DND-41 (cell line): ENCODE measurements around the gene GIPC3.
A peak's percentile ranks its signal among the peaks of the same experiment; 100 is the strongest.
"Not testable (repeated sequence)": the region's sequence is repeated elsewhere in the genome, so short reads cannot be mapped to it uniquely, and the experiment has no call there.

Source experiments
- ATAC-seq: fragments of 200-7000 bp; cut with Tn5 transposase; 3 replicates; pipeline ENCODE4 v1.9.1; 2021; ENCODE audit warnings: low read depth; ENCODE audit not compliant: insufficient read depth
- DNase-seq: peaks from one replicate; pipeline ENCODE4 v3.0.0-alpha.2; 2020
- H2AFZ ChIP-seq: 2 replicates; pipeline ENCODE4 v1.6.0; 2012; ENCODE audit warnings: low read depth, low read length
- H3K27ac ChIP-seq: 2 replicates; pipeline ENCODE4 v1.5.1; 2012; ENCODE audit warnings: low read length, inconsistent platforms
- H3K27me3 ChIP-seq: fragments of 200-600 bp; sonication (generic); 2 replicates; pipeline ENCODE4 v1.6.0; 2012; ENCODE audit warnings: low read length, mild to moderate bottlenecking, inconsistent platforms; ENCODE audit not compliant: insufficient read depth, poor library complexity
- H3K36me3 ChIP-seq: 2 replicates; pipeline ENCODE4 v1.5.1; 2012; ENCODE audit warnings: low read length, inconsistent platforms; ENCODE audit not compliant: insufficient read depth
- H3K4me1 ChIP-seq: 2 replicates; pipeline ENCODE4 v1.5.1; 2012; ENCODE audit warnings: mild to moderate bottlenecking, low read length; ENCODE audit not compliant: insufficient read depth
- H3K4me2 ChIP-seq: 2 replicates; pipeline ENCODE4 v1.6.0; 2012; ENCODE audit warnings: mild to moderate bottlenecking, moderate library complexity, low read length, inconsistent platforms; ENCODE audit not compliant: insufficient read depth
- H3K4me3 ChIP-seq, 2 experiments: fragments of 200-600 bp in 1 of 2; shearing (Covaris generic) in 1 of 2; 2 replicates each; pipeline ENCODE4 v1.5.1; 2012 to 2016; ENCODE audit warnings: inconsistent platforms in 2 of 2, low read length in 2 of 2, mild to moderate bottlenecking in 2 of 2, low read depth in 1 of 2, moderate library complexity in 1 of 2
- H3K79me2 ChIP-seq: 2 replicates; pipeline ENCODE4 v1.6.0; 2012; ENCODE audit warnings: low read length, inconsistent platforms; ENCODE audit not compliant: insufficient read depth
- H3K9ac ChIP-seq: 2 replicates; pipeline ENCODE4 v1.6.0; 2012; ENCODE audit warnings: low read depth, mild to moderate bottlenecking, inconsistent platforms, low read length, moderate library complexity
- H3K9me3 ChIP-seq: 2 replicates; pipeline ENCODE4 v1.5.1; 2012; ENCODE audit warnings: low read length, moderate library complexity, mild to moderate bottlenecking, inconsistent platforms; ENCODE audit not compliant: insufficient read depth, severe bottlenecking
- H4K20me1 ChIP-seq: 2 replicates; pipeline ENCODE4 v1.6.0; 2012; ENCODE audit warnings: low read length; ENCODE audit not compliant: insufficient read depth
- EZH2 ChIP-seq: IDR thresholded peaks from 3 replicates; pipeline ENCODE4 v1.6.1; 2012; ENCODE audit warnings: borderline replicate concordance, low read depth, mild to moderate bottlenecking, moderate library complexity, low read length, inconsistent platforms; ENCODE audit not compliant: severe bottlenecking
- TF ChIP-seq, protein P1 (sequence below): IDR thresholded peaks from 2 replicates; pipeline ENCODE4 v1.5.1; 2012; ENCODE audit warnings: borderline replicate concordance, low read length, moderate library complexity, mild to moderate bottlenecking; ENCODE audit not compliant: poor library complexity, severe bottlenecking; ENCODE audit errors: extremely low read depth

Gene GIPC3

DNA sequence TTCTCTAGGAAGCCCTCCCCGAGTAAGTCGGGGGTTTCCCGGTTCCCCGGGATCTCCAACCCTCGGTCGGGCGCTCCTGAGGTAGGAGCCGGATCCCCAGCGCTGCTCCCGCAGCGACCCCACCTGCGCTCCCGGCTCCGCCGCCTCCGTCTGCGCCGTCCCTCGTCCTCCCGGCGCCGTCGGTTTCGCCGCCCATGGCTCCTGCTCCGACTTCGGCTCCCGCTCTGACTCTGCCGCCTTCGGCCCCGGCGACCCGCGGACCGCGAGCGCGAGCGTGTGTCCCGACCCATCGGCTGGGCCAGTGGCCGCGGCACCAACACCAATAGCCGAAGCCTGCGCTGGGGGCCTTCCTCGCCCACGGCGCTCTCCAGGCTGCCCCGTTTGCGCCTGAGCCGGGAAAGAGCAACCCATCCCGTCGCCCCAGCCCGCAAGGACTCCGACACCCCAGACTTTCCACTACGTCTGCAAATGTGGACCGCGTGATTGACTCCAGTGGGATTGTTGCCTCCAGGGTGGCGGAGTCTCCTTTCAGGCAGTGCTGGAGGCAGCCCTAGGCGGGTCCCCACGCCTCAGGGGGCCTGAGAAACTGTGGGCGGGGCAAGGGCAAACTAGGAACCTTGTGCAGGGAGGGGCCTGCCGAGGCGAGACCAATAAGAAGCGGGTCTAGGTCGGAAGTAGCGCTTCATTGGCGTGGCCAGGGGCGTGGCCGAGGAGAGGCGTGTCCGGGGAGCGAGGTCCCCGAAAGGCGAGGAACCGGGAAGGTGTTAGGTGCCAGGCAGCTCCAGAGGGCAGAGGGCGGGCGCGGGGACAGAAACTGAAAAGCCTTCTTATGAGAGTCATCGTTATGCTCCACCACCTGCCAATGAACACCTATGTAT is 41.4 kb downstream of the GIPC3 start, which contains the start of gene CACTIN:
TSS of gene CACTIN (minus strand) at position 318 of the 878 bp plus-strand sequence. CDS start at position 290, 28 bp downstream.
- Histone ChIP-seq H3K27me3 (no peaks in the 10 kb centered on the region), H3K4me3 (peak within 1 kb of the TSS; percentile 99), H2AFZ (peak within 1 kb of the TSS; percentile 91), H3K4me2 (peak within 1 kb of the TSS; percentile 94), H3K36me3 (peaks cover 33% of the 10 kb centered on the region), H3K4me1 (peaks cover 35% of the 10 kb centered on the region), H3K9me3 (no peaks in the 10 kb centered on the region), H3K27ac (peak within 1 kb of the TSS; percentile 98), H3K79me2 (peaks cover 31% of the 10 kb centered on the region), H3K9ac (peak within 1 kb of the TSS; percentile 77), H4K20me1 (peaks cover 27% of the 10 kb centered on the region)
- peak; percentile 99 for DNase-seq
- TF ChIP-seq EZH2, result no peak
- TF ChIP-seq, protein P1, sequence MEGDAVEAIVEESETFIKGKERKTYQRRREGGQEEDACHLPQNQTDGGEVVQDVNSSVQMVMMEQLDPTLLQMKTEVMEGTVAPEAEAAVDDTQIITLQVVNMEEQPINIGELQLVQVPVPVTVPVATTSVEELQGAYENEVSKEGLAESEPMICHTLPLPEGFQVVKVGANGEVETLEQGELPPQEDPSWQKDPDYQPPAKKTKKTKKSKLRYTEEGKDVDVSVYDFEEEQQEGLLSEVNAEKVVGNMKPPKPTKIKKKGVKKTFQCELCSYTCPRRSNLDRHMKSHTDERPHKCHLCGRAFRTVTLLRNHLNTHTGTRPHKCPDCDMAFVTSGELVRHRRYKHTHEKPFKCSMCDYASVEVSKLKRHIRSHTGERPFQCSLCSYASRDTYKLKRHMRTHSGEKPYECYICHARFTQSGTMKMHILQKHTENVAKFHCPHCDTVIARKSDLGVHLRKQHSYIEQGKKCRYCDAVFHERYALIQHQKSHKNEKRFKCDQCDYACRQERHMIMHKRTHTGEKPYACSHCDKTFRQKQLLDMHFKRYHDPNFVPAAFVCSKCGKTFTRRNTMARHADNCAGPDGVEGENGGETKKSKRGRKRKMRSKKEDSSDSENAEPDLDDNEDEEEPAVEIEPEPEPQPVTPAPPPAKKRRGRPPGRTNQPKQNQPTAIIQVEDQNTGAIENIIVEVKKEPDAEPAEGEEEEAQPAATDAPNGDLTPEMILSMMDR, result peak; percentile 17
- ATAC-seq, result peak; percentile 96

DNA sequence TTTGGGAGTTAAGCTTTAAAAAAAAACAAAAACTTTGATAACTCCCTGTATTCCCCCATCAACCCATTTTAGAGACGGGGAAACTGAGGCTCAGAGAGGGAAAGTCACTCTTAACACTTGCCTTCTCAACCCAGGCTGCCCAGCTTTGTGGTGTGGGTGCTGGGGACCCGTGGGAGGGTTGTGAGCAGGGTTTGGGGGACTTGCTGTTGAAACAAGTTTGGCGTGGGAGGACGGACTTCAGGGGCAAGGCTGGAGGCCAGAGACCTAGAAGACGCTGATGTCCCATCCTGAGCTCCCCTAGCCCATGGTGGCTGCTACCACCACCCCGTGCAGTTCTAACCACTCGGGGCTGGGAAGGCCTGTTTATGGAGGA is 42.1 kb downstream of the GIPC3 start:
- H3K9ac ChIP-seq, result peak overlapping the region; percentile 2; the same call in 1 of the 2 replicates
- H3K36me3 ChIP-seq, result peaks cover 31% of the 10 kb centered on the region
- H3K27ac ChIP-seq, result peak overlapping the region; percentile 13; the same call in 1 of the 2 replicates
- H2AFZ ChIP-seq, result peak overlapping the region; percentile 36
- TF ChIP-seq, protein P1, result no peak
- TF ChIP-seq EZH2, result no peak
- ATAC-seq, result no peak
- peak overlapping the region in 1 of 2 experiments; percentile 38; a peak in 2 of 4 replicates for H3K4me3 ChIP-seq
- peak overlapping the region; percentile 94 for H3K4me2 ChIP-seq
- peaks cover 27% of the 10 kb centered on the region for H4K20me1 ChIP-seq
- peaks cover 35% of the 10 kb centered on the region for H3K4me1 ChIP-seq
- H3K9me3 ChIP-seq, result no peaks in the 10 kb centered on the region
- peaks cover 29% of the 10 kb centered on the region for H3K79me2 ChIP-seq
- DNase-seq, result no peak
- no peaks in the 10 kb centered on the region for H3K27me3 ChIP-seq

DNA sequence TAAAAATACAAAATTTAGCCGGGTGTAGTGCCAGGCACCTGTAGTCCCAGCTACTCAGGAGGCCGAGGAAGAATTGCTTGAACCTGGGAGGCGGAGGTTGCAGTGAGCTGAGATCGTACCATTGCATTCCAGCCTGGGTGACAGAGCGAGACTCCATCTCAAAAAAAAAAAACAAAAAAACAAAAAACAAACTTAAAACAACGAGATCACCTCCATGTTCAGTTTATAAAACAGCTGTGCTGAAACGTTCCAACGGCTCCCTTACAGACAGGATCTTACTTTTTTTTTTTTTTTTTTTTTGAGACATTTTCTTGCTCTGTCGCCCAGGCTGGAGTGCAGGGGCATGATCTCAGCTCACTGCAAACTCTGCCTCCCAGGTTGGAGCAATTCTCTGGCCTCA is 43.5 kb downstream of the GIPC3 start:
- not testable (repeated sequence) for H3K4me3 ChIP-seq, H2AFZ ChIP-seq, H3K27me3 ChIP-seq, H3K9ac ChIP-seq, ATAC-seq, H3K4me2 ChIP-seq, H3K27ac ChIP-seq, H3K9me3 ChIP-seq, DNase-seq
- Histone ChIP-seq H3K79me2 (peaks cover 29% of the 10 kb centered on the region), H4K20me1 (peaks cover 24% of the 10 kb centered on the region), H3K36me3 (peaks cover 27% of the 10 kb centered on the region), H3K4me1 (peaks cover 33% of the 10 kb centered on the region)

DNA sequence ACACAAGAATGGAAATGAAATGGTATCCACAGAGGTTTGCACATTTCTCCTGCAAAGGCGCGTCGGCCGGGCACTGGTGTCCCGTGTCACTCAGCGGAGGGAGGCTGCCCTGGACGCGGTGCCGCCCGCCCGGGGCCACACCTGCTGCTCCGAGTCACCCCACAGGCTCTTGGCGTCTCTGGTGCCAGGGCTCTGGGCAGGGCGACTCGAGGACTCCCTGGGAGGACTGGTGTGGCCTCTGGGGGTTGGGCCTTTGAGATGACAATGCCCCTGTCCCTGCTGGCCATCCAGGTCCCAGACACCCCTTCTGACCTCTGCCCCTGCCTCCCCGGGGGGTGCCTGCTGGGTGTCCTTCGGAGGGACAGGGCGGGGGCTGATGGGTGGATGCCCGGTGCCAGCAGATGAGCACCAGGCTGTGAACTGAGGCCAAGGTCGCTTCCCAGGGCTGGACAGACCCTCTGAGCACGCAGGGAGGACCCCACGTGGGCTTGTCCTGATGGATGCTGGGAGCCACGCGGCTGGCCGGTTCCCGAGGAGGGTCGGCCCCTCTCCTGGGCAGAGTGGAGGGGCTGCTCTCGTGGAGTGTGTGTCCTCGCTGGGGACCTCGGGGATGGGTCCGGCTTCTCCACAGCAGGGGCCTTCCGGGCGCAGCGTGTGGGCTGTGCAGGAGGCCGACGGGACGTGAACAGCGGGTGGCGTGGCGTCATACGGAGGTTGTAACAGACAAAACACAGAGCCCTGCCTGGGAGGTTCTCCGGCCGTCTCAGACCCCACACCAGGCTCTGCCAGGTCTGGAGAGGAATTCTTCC is 46.0 kb downstream of the GIPC3 start:
- peaks cover 6% of the 10 kb centered on the region; the same call in 1 of the 2 replicates for H4K20me1 ChIP-seq
- no peak overlapping the region for H3K4me2 ChIP-seq
- H3K4me1 ChIP-seq, result peaks cover 8% of the 10 kb centered on the region
- TF ChIP-seq, protein P1, result no peak
- no peak for TF ChIP-seq EZH2
- no peak for ATAC-seq
- no peak overlapping the region for H3K9ac ChIP-seq
- H3K79me2 ChIP-seq, result peaks cover 4% of the 10 kb centered on the region
- no peak for DNase-seq
- no peak overlapping the region for H3K4me3 ChIP-seq
- no peaks in the 10 kb centered on the region for H3K27me3 ChIP-seq
- no peak overlapping the region for H2AFZ ChIP-seq
- peaks cover 19% of the 10 kb centered on the region for H3K36me3 ChIP-seq
- no peak overlapping the region for H3K27ac ChIP-seq
- H3K9me3 ChIP-seq, result no peaks in the 10 kb centered on the region
